ENCODE results near the gene ALPG. TPM values are rescaled to one million over a fixed set of nuclear protein-coding genes. Genes with fewer than 3 reads are reported as not detected.
"Not testable (repeated sequence)": the region's sequence is repeated elsewhere in the genome, so short reads cannot be mapped to it uniquely, and the experiment has no call there.

The ALPG gene
- total RNA-seq, 4 donors from 2014 or later = not detected

- Histone ChIP-seq H3K36me3 (no peaks in the 10 kb centered on the region), H3K27me3 (peaks cover 0 to 35% (median 0%) of the 10 kb centered on the region in 4 donors), H3K4me1 (peaks cover 0 to 4% (median 0%) of the 10 kb centered on the region in 4 donors), H3K27ac (replicated peaks in 1 of 4) (no peak overlapping the region), H3K9me3 (no peaks in the 10 kb centered on the region), H3K4me3 (no peak overlapping the region)
- 78% methylated on average over 8 of the region's 13 CpGs for whole genome bisulfite sequencing
- TF ChIP-seq CTCF (IDR thresholded peaks at IDR 0.05) (no peak), POLR2A (IDR thresholded peaks at IDR 0.05; ENCODE audit: low read depth) (no peak), POLR2AphosphoS5 (IDR thresholded peaks at IDR 0.05) (no peak), EP300 (IDR thresholded peaks at IDR 0.05) (no peak)
- intact Hi-C loops (cut with DNase I) = no loop called here
- DNase-seq (ENCODE audit: extremely low spot score) = no peak
Observed at GRCh38 chr2:232367591-232368233, 38.9 kb upstream of the ALPG start.

GRCh38 chr2:232368311-232368731, 38.3 kb upstream of the ALPG start:
- peaks cover 0 to 4% (median 0%) of the 10 kb centered on the region in 4 donors for H3K4me1 ChIP-seq
- H3K27ac ChIP-seq (replicated peaks in 1 of 4) = no peak overlapping the region
- intact Hi-C loops (cut with DNase I) = no loop called here
- no peaks in the 10 kb centered on the region for H3K36me3 ChIP-seq
- TF ChIP-seq POLR2AphosphoS5 (IDR thresholded peaks at IDR 0.05) = no peak
- no peak for TF ChIP-seq EP300 (IDR thresholded peaks at IDR 0.05)
- TF ChIP-seq POLR2A (IDR thresholded peaks at IDR 0.05; ENCODE audit: low read depth) = no peak
- TF ChIP-seq CTCF (IDR thresholded peaks at IDR 0.05) = no peak
- no peak overlapping the region for H3K4me3 ChIP-seq
- DNase-seq (ENCODE audit: extremely low spot score) = no peak
- no peaks in the 10 kb centered on the region for H3K9me3 ChIP-seq
- peaks cover 0 to 35% (median 0%) of the 10 kb centered on the region in 4 donors for H3K27me3 ChIP-seq
- WGBS = 87% methylated on average over 11 of the region's 15 CpGs

- Histone ChIP-seq H3K36me3 (no peaks in the 10 kb centered on the region), H3K27me3 (peaks cover 0 to 35% (median 0%) of the 10 kb centered on the region in 4 donors), H3K4me3 (no peak overlapping the region), H3K4me1 (no peaks in the 10 kb centered on the region), H3K9me3 (no peaks in the 10 kb centered on the region), H3K27ac (replicated peaks in 1 of 4) (no peak overlapping the region)
- no peak for DNase-seq (ENCODE audit: extremely low spot score)
- TF ChIP-seq POLR2AphosphoS5 (IDR thresholded peaks at IDR 0.05) = no peak
- no peak for TF ChIP-seq CTCF (IDR thresholded peaks at IDR 0.05)
- no peak for TF ChIP-seq EP300 (IDR thresholded peaks at IDR 0.05)
- no peak for TF ChIP-seq POLR2A (IDR thresholded peaks at IDR 0.05; ENCODE audit: low read depth)
- intact Hi-C loops (cut with DNase I) = no loop called here
- 74% methylated on average over 11 of the region's 15 CpGs for WGBS
Observed at GRCh38 chr2:232369126-232369951, 37.3 kb upstream of the ALPG start.

GRCh38 chr2:232370007-232370406, 36.6 kb upstream of the ALPG start:
- WGBS = 5% methylated on average over 8 of the region's 12 CpGs
- intact Hi-C loops (cut with DNase I); H3K36me3 ChIP-seq; H3K9me3 ChIP-seq; H3K4me1 ChIP-seq; H3K27ac ChIP-seq (replicated peaks in 1 of 4); DNase-seq (ENCODE audit: extremely low spot score); H3K4me3 ChIP-seq: not testable (repeated sequence)
- peaks cover 0 to 35% (median 0%) of the 10 kb centered on the region in 4 donors for H3K27me3 ChIP-seq
